ENCODE results near the gene FLAD1. TPM values are rescaled to one million over a fixed set of nuclear protein-coding genes. Genes with fewer than 3 reads are reported as not detected.

FLAD1 gene
- polyA plus RNA-seq, 2 of the 4 experiments (the other 2 are of a cell fraction) = 34.1 to 43.5 TPM

- TF ChIP-seq MYC (IDR thresholded peaks at IDR 0.05; ENCODE audit: borderline replicate concordance, low read length) = no peak
These were observed 8.9 kb upstream of the FLAD1 start, which contains the start of gene CKS1B (continued) for GRCh38 chr1:154974102-154974807.

- H3K9me3 ChIP-seq = no peaks in the 10 kb centered on the region
- peak; percentile 94 to 98 for DNase-seq (ENCODE audit: low read depth in 1 of 2, low spot score in 1 of 2)
- 2% methylated on average over 30 of the region's 30 CpGs for WGBS (ENCODE audit: missing lambda C conversion rate)
- peak overlapping the region; percentile 72 for H3K4me2 ChIP-seq
- peak overlapping the region; percentile 52 for H3K4me3 ChIP-seq
- H3K4me1 ChIP-seq = peaks cover 37% of the 10 kb centered on the region
- H3K27ac ChIP-seq = peak overlapping the region; percentile 79 to 98
- peak; percentile 13 for FAIRE-seq
- ChIA-PET CTCF (interaction anchor here (1.0 kb wide), 1 partner anchor 110 kb away, joined by 3 read pairs; no protein-coding TSS in a partner anchor), POLR2A (interaction anchor here (1.1 to 6.3 kb wide), 9 partner anchors 9 to 160 kb away, joined by 3 to 91 read pairs (median 23); partner anchors contain the start of genes FLAD1, LENEP, PBXIP1 and PYGO2)
- peak; percentile 11 to 39; a peak in 5 of 6 replicates for ATAC-seq
- no peak for TF ChIP-seq FOSL2 (IDR thresholded peaks at IDR 0.05)
- TF ChIP-seq FOSL2 (CRISPR knock-in tag; IDR thresholded peaks at IDR 0.05) = no peak
- no peak for TF ChIP-seq CHD4 (IDR thresholded peaks at IDR 0.05; ENCODE audit: borderline replicate concordance)
- peak; percentile 45; the same call in 1 of the 2 replicates for TF ChIP-seq FOSB (CRISPR knock-in tag; IDR thresholded peaks at IDR 0.05)
- TF ChIP-seq HEYL (CRISPR knock-in tag; IDR thresholded peaks at IDR 0.05) = no peak
- no peak for TF ChIP-seq CEBPB (IDR thresholded peaks at IDR 0.05)
- no peak for TF ChIP-seq RNF2 (IDR thresholded peaks at IDR 0.05; ENCODE audit: borderline replicate concordance, low read depth)
- TF ChIP-seq PHF8 (IDR thresholded peaks at IDR 0.05; ENCODE audit: borderline replicate concordance, low read depth) = 0 out of 2 replicates have a peak, but pooled peaks have one; percentile 21
- TF ChIP-seq, protein P1, sequence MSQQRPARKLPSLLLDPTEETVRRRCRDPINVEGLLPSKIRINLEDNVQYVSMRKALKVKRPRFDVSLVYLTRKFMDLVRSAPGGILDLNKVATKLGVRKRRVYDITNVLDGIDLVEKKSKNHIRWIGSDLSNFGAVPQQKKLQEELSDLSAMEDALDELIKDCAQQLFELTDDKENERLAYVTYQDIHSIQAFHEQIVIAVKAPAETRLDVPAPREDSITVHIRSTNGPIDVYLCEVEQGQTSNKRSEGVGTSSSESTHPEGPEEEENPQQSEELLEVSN (IDR thresholded peaks at IDR 0.05; ENCODE audit: borderline replicate concordance, low read depth) = no peak; the same call in 1 of the 2 replicates
- peak; percentile 33 to 35; a peak in 1 of 5 replicates for TF ChIP-seq JUN (IDR thresholded peaks at IDR 0.05)
- no peak for TF ChIP-seq ZSCAN20 (CRISPR knock-in tag; IDR thresholded peaks at IDR 0.05)
- no peak for TF ChIP-seq SREBF2 (IDR thresholded peaks at IDR 0.05)
- TF ChIP-seq, protein P2, sequence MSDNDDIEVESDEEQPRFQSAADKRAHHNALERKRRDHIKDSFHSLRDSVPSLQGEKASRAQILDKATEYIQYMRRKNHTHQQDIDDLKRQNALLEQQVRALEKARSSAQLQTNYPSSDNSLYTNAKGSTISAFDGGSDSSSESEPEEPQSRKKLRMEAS (IDR thresholded peaks at IDR 0.05) = peak; percentile 83
- peak; percentile 25; the same call in 1 of the 2 replicates for TF ChIP-seq HOXB13 (CRISPR knock-in tag; IDR thresholded peaks at IDR 0.05; ENCODE audit: low read depth)
- no peak for TF ChIP-seq NR3C1 (IDR thresholded peaks at IDR 0.05)
- peak; percentile 26 for TF ChIP-seq POLR2A (IDR thresholded peaks at IDR 0.05; ENCODE audit: low read length)
- no peak for TF ChIP-seq RFX5 (IDR thresholded peaks at IDR 0.05)
- TF ChIP-seq GATA3 (IDR thresholded peaks at IDR 0.05; ENCODE audit: borderline replicate concordance) = 0 out of 2 replicates have a peak, but pooled peaks have one; percentile 8
- no peak for TF ChIP-seq ZNF302 (CRISPR knock-in tag; IDR thresholded peaks at IDR 0.05)
- TF ChIP-seq FOXS1 (CRISPR knock-in tag; IDR thresholded peaks at IDR 0.05) = no peak
- 0 out of 3 replicates have a peak, but pooled peaks have one; percentile 56 for TF ChIP-seq BCL3 (IDR thresholded peaks at IDR 0.05)
- TF ChIP-seq, protein P3, sequence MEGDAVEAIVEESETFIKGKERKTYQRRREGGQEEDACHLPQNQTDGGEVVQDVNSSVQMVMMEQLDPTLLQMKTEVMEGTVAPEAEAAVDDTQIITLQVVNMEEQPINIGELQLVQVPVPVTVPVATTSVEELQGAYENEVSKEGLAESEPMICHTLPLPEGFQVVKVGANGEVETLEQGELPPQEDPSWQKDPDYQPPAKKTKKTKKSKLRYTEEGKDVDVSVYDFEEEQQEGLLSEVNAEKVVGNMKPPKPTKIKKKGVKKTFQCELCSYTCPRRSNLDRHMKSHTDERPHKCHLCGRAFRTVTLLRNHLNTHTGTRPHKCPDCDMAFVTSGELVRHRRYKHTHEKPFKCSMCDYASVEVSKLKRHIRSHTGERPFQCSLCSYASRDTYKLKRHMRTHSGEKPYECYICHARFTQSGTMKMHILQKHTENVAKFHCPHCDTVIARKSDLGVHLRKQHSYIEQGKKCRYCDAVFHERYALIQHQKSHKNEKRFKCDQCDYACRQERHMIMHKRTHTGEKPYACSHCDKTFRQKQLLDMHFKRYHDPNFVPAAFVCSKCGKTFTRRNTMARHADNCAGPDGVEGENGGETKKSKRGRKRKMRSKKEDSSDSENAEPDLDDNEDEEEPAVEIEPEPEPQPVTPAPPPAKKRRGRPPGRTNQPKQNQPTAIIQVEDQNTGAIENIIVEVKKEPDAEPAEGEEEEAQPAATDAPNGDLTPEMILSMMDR (IDR thresholded peaks at IDR 0.05) = no peak
These were observed 8.2 kb upstream of the FLAD1 start for GRCh38 chr1:154974808-154975408.
